Peyer's patch (tissue), 4 donors: ENCODE results near the gene PIP5K1B. TPM values are rescaled to one million over a fixed set of nuclear protein-coding genes. Genes with fewer than 3 reads are reported as not detected.

Experiments
- DNase-seq, 3 donors: peaks; one replicate each; pipeline ENCODE4 v3.0.0-alpha.2; 2017 to 2019
- H3K27ac ChIP-seq, 4 donors: fragments of 200-600 bp; sonication (generic); one replicate each; pipeline ENCODE4 v1.5.1; 2016 to 2019
- H3K27me3 ChIP-seq, 2 donors: fragments of 200-600 bp; sonication (generic); one replicate each; pipeline ENCODE4 v1.5.1; 2019
- H3K36me3 ChIP-seq, 3 donors: fragments of 200-600 bp; sonication (generic); one replicate each; pipeline ENCODE4 v1.5.1; 2016 to 2019
- H3K4me1 ChIP-seq, 4 donors: fragments of 200-600 bp; sonication (generic); one replicate each; pipeline ENCODE4 v1.5.1; 2016 to 2019
- H3K4me3 ChIP-seq, 4 donors: fragments of 200-600 bp; sonication (generic); 1 replicate in 3 of 4; 2 replicates in 1 of 4; pipeline ENCODE4 v1.5.1; 2016 to 2019; ENCODE audit warnings: mild to moderate bottlenecking in 1 of 4
- H3K9me3 ChIP-seq, 4 donors: fragments of 200-600 bp; sonication (generic); one replicate each; pipeline ENCODE4 v1.5.1; 2016 to 2019; ENCODE audit warnings: mild to moderate bottlenecking in 1 of 4
- POLR2A ChIP-seq, 2 donors: fragments of 450-650 bp; IDR thresholded peaks; one replicate each; pipeline ENCODE4 v1.5.1; 2017; ENCODE audit warnings: antibody characterized with exemption in 2 of 2, mild to moderate bottlenecking in 2 of 2, moderate library complexity in 2 of 2
- total RNA-seq, 4 donors: library from RNA; depleted of rRNA; stranded (reverse); fragments of >200 nt; gene quantifications; one replicate each; pipeline ENCODE4 v1.1.0, GENCODE V29; 2016
- TF ChIP-seq, protein P1 (sequence below), 6 experiments: fragments of 450-650 bp in 4 of 6; fragments of 200-600 bp in 2 of 6; sonication (generic) in 1 of 6; IDR thresholded peaks; one replicate each; pipeline ENCODE4 v1.5.1; 2017 to 2019; ENCODE audit warnings: antibody characterized with exemption in 6 of 6, mild to moderate bottlenecking in 3 of 6, moderate library complexity in 1 of 6

Gene PIP5K1B
- total RNA-seq, 4 donors from 2014 or later = 15.7 to 60.1 (median 54.4) TPM

DNA sequence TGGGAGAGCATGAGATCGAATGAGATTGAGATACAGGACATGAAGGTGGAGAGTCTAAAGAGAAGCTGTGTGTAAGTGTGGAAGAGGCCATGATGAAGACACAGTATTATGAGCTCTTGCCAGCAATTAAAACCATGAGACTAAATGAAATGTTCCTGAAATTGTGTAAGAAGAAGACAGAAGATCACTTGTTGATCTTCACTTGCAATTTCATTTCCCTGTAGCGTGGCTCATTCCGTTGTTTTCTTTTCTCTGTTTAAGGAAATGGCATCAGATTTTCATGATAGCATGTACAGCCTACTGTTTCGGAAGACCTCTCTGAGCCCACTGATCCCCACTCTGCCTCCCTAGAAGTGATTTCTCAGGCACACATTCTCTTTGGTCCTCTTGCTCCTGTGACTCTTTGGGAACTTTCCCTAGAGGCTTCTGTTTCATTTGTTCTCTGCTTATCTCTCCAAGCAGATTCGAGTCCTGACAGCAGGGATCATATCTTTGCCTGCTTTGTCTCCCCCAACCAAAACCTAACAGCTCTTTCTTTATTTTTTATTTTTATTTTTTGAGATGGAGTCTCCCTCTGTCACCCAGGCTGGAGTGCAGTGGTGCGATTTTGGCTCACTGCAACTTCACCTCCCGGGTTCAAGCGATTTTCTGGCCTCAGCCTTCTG lies 16.8 kb downstream of the PIP5K1B start:
- Histone ChIP-seq H3K4me1 (peaks cover 0 to 33% (median 0%) of the 10 kb centered on the region in 4 donors), H3K27ac (no peak overlapping the region), H3K4me3 (no peak overlapping the region), H3K9me3 (no peaks in the 10 kb centered on the region), H3K36me3 (no peaks in the 10 kb centered on the region), H3K27me3 (no peaks in the 10 kb centered on the region)
- TF ChIP-seq, protein P1, sequence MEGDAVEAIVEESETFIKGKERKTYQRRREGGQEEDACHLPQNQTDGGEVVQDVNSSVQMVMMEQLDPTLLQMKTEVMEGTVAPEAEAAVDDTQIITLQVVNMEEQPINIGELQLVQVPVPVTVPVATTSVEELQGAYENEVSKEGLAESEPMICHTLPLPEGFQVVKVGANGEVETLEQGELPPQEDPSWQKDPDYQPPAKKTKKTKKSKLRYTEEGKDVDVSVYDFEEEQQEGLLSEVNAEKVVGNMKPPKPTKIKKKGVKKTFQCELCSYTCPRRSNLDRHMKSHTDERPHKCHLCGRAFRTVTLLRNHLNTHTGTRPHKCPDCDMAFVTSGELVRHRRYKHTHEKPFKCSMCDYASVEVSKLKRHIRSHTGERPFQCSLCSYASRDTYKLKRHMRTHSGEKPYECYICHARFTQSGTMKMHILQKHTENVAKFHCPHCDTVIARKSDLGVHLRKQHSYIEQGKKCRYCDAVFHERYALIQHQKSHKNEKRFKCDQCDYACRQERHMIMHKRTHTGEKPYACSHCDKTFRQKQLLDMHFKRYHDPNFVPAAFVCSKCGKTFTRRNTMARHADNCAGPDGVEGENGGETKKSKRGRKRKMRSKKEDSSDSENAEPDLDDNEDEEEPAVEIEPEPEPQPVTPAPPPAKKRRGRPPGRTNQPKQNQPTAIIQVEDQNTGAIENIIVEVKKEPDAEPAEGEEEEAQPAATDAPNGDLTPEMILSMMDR (IDR thresholded peaks at IDR 0.05) = no peak
- no peak for TF ChIP-seq POLR2A (IDR thresholded peaks at IDR 0.05)
- no peak for DNase-seq

DNA sequence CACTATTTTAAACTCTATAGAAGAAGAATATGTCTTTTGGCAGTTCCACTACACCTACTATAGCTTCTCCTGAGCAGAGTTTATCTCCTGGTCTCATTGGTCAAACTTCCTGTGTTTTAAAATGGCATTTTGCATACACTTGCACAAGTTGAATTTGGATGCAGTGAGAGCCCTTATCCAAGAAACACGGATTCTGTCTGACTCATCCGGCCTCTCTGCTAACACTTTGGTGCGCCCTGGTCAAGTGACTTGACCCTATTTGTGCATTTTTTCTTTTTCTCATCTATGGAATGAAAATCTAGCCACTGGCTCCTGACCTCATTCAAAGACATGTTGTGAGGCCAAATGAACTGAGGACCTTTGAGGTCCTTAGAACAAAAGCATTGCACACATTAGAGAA lies 20.0 kb downstream of the PIP5K1B start:
- H3K4me3 ChIP-seq = no peak overlapping the region
- H3K36me3 ChIP-seq = no peaks in the 10 kb centered on the region
- H3K27me3 ChIP-seq = no peaks in the 10 kb centered on the region
- no peaks in the 10 kb centered on the region for H3K9me3 ChIP-seq
- DNase-seq = no peak
- H3K27ac ChIP-seq = no peak overlapping the region
- TF ChIP-seq POLR2A (IDR thresholded peaks at IDR 0.05) = no peak
- peaks cover 0 to 6% (median 0%) of the 10 kb centered on the region in 4 donors for H3K4me1 ChIP-seq

DNA sequence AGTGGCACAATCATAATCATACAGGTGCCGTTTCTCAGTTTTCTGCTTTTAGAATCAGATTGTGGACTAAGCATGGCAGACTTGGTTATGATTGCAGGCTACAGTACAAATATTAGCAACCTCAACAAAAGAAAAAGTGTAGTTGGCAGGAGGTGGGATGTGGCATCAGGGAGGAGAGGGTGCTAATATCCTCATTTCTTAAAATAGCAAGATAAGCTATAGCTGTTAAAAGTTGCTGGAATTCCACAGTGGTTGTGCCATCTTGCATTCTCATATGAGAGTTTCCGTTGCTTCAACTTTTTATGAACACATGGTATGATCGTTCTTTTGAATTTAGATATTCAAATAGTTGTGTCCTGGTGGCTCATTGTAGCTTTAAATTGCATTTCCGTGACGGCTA lies 21.4 kb downstream of the PIP5K1B start:
- H3K9me3 ChIP-seq = no peaks in the 10 kb centered on the region
- TF ChIP-seq, protein P1 (IDR thresholded peaks at IDR 0.05) = no peak
- TF ChIP-seq POLR2A (IDR thresholded peaks at IDR 0.05) = no peak
- H3K27me3 ChIP-seq = no peaks in the 10 kb centered on the region
- no peak for DNase-seq
- no peaks in the 10 kb centered on the region for H3K36me3 ChIP-seq
- H3K4me3 ChIP-seq = no peak overlapping the region
- no peak overlapping the region for H3K27ac ChIP-seq
- H3K4me1 ChIP-seq = peaks cover 0 to 6% (median 1%) of the 10 kb centered on the region in 4 donors

DNA sequence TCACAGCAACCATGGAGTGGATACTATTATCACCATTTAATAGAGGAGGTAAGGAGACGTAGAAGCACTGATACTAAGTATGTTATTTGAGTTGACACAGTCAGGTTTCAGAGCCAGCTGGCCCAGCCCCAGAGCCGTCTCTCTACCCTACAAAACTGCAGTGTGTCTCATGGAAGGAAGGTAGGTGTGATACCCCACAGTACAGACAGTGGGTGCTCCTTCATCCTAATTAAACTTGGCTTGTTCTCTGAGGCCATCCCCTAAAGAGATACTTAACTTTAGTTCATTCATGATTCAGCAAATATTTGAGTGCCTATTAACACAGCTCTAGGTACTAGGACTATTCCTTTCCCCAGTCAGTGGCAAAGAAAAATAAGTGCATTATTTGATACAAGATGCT lies 22.6 kb downstream of the PIP5K1B start:
- TF ChIP-seq, protein P1 (IDR thresholded peaks at IDR 0.05) = no peak
- TF ChIP-seq POLR2A (IDR thresholded peaks at IDR 0.05) = no peak
- DNase-seq = no peak
- Histone ChIP-seq H3K27me3 (no peaks in the 10 kb centered on the region), H3K4me1 (peaks cover 0 to 9% (median 2%) of the 10 kb centered on the region in 4 donors), H3K36me3 (no peaks in the 10 kb centered on the region), H3K27ac (peak overlapping the region in 1 of 4 donors; percentile 51), H3K4me3 (no peak overlapping the region), H3K9me3 (no peaks in the 10 kb centered on the region)

DNA sequence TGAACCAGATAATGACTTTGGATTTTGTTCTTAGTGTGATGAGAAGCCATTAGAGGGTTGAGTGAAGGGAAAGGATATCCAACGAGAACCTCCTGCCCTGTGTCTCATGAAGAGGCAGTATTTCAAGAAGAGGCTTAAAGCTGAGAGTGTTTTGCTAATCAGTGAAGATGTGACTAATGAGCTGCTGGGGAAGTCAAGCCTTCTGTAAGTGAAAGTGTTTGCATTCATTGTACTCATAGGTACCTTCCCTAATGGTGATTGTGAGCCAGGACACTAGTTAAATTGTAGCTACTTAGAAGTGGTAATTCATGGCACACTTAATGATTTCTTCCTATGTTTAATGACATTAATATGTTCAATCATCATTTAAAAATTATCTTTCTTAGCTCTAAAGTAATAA lies 23.7 kb downstream of the PIP5K1B start:
- no peaks in the 10 kb centered on the region for H3K9me3 ChIP-seq
- no peak for DNase-seq
- no peak for TF ChIP-seq POLR2A (IDR thresholded peaks at IDR 0.05)
- TF ChIP-seq, protein P1 (IDR thresholded peaks at IDR 0.05) = no peak
- H3K4me3 ChIP-seq = no peak overlapping the region
- H3K36me3 ChIP-seq = no peaks in the 10 kb centered on the region
- H3K27me3 ChIP-seq = no peaks in the 10 kb centered on the region
- peaks cover 0 to 13% (median 2%) of the 10 kb centered on the region in 4 donors for H3K4me1 ChIP-seq
- peak overlapping the region in 1 of 4 donors; percentile 51 for H3K27ac ChIP-seq

DNA sequence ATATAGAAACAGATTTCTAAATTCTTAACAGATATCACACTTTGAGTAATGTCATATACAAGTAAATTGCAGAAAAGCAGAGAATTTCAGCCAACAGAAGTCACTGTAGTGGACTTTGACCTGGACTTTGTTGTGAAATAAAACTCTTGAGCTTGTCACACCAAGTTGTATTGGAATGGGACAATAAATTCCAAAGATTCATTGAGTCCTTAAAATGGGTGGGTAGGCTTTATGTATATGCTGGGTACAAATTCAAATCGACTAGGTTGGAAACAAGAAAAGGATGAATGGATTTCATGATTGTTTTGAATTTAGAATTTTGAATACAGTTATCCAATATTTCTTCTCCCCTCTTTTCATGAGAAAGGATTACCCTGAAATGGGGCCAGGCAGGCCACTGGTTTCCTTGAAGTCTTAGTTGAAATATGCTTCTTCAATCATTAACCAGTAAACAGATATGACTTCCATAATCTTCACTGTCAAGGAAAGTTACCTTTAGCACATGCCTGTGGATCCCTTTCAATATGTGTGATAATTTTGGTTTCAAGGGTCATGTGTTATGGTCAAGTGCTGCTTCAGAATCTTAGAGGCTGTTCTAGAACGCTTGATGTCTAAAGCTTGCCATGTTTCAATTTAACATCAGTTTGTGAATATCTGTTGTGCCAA lies 25.7 kb downstream of the PIP5K1B start:
- H3K36me3 ChIP-seq = no peaks in the 10 kb centered on the region
- peak overlapping the region in 3 of 4 donors; percentile 57 to 81 (median 71) for H3K27ac ChIP-seq
- H3K4me3 ChIP-seq = no peak overlapping the region
- no peak for DNase-seq
- peaks cover 0 to 13% (median 2%) of the 10 kb centered on the region in 4 donors for H3K4me1 ChIP-seq
- H3K27me3 ChIP-seq = no peaks in the 10 kb centered on the region
- no peaks in the 10 kb centered on the region for H3K9me3 ChIP-seq
- TF ChIP-seq POLR2A (IDR thresholded peaks at IDR 0.05) = no peak
- TF ChIP-seq, protein P1 (IDR thresholded peaks at IDR 0.05) = no peak
